Uterus (tissue), 2 donors: ENCODE data around the gene ZEB1.

ENCODE experiments used
- POLR2A ChIP-seq, 2 donors: fragments of 450-650 bp; IDR thresholded peaks; one replicate each; pipeline ENCODE4 v1.6.1; 2016; ENCODE audit warnings: antibody characterized with exemption in 2 of 2, mild to moderate bottlenecking in 1 of 2, moderate library complexity in 1 of 2
- TF ChIP-seq, protein P1 (sequence below), 4 experiments: fragments of 200-600 bp in 2 of 4; fragments of 450-650 bp in 2 of 4; sonication (generic) in 2 of 4; IDR thresholded peaks; one replicate each; pipeline ENCODE4 v1.5.1; 2016 to 2019; ENCODE audit warnings: antibody characterized with exemption in 4 of 4, mild to moderate bottlenecking in 2 of 4, moderate library complexity in 1 of 4

DNA sequence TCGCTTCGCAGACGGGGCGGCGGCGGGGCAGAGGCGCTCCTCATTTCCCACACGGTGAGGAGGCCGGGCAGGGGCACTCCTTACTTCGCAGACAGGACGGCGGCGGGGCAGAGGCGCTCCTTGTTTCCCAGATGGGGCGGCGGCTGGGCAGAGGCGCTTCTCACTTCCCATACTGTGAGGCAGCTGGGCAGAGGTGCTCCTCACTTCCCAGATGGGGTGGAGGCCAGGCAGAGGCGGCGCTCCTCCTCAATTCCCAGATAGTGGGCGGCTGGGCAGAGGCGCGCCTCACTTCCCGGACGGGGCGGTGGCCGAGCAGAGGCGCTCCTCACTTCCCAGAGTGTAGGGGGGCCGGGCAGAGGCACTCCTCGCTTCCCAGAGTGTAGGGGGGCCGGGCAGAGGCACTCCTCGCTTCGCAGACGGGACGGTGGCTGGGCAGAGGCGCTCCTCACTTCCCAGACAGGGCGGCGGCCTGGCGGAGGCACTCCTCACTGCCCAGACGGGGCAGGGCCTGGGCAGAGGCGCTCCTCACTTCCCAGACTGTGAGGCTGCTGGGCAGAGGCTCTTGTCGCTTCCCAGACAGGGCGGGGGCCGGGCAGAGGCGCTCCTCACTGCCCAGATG lies 43.1 kb downstream of the ZEB1 start:
- TF ChIP-seq, protein P1, sequence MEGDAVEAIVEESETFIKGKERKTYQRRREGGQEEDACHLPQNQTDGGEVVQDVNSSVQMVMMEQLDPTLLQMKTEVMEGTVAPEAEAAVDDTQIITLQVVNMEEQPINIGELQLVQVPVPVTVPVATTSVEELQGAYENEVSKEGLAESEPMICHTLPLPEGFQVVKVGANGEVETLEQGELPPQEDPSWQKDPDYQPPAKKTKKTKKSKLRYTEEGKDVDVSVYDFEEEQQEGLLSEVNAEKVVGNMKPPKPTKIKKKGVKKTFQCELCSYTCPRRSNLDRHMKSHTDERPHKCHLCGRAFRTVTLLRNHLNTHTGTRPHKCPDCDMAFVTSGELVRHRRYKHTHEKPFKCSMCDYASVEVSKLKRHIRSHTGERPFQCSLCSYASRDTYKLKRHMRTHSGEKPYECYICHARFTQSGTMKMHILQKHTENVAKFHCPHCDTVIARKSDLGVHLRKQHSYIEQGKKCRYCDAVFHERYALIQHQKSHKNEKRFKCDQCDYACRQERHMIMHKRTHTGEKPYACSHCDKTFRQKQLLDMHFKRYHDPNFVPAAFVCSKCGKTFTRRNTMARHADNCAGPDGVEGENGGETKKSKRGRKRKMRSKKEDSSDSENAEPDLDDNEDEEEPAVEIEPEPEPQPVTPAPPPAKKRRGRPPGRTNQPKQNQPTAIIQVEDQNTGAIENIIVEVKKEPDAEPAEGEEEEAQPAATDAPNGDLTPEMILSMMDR (IDR thresholded peaks at IDR 0.05): no peak
- TF ChIP-seq POLR2A (IDR thresholded peaks at IDR 0.05): no peak
